T-helper 2 cell treated with Interferon-gamma antibody and Interleukin-4, amounts not matched to agents 5 μg/mL and 100 μg/mL, for 36 hours (primary cell): ENCODE measurements around the gene TXNDC12.
"Not testable (repeated sequence)": the region's sequence is repeated elsewhere in the genome, so short reads cannot be mapped to it uniquely, and the experiment has no call there.

Source experiments
- DNase-seq: peaks from one replicate; pipeline ENCODE4 v3.0.0; 2021; ENCODE audit warnings: low spot score
- H3K27ac Mint-ChIP-seq: one replicate; pipeline ENCODE4 v1.8.0; 2021; ENCODE audit warnings: mild to moderate bottlenecking, mixed read lengths
- H3K27me3 Mint-ChIP-seq: one replicate; pipeline ENCODE4 v1.8.0; 2021; ENCODE audit warnings: low read depth, mixed read lengths
- H3K36me3 Mint-ChIP-seq: one replicate; pipeline ENCODE4 v1.8.0; 2021; ENCODE audit warnings: low read depth, mixed read lengths
- H3K4me1 Mint-ChIP-seq: one replicate; pipeline ENCODE4 v1.8.0; 2021; ENCODE audit warnings: low read depth, mixed read lengths
- H3K4me3 Mint-ChIP-seq: one replicate; pipeline ENCODE4 v1.8.0; 2022; ENCODE audit warnings: mild to moderate bottlenecking, moderate library complexity, mixed read lengths
- H3K9me3 Mint-ChIP-seq: one replicate; pipeline ENCODE4 v1.8.0; 2021; ENCODE audit warnings: mixed read lengths

Gene TXNDC12

GRCh38 chr1:52033190-52034049, 21.6 kb downstream of the TXNDC12 start, which contains the start of gene KTI12:
Gene KTI12 (minus strand): TSS chr1:52033810. CDS start chr1:52033761, 49 bp downstream.
- Mint-ChIP-seq H3K9me3 (no peaks in the 10 kb centered on the region), H3K36me3 (peaks cover 31% of the 10 kb centered on the region), H3K27me3 (no peaks in the 10 kb centered on the region), H3K4me3 (peak within 1 kb of the TSS; percentile 90), H3K4me1 (peaks cover 27% of the 10 kb centered on the region), H3K27ac (peak within 1 kb of the TSS; percentile 92)
- peak; percentile 83 for DNase-seq

GRCh38 chr1:52032785-52033131, 22.2 kb downstream of the TXNDC12 start:
- H3K27ac Mint-ChIP-seq = peak overlapping the region; percentile 92
- no peaks in the 10 kb centered on the region for H3K27me3 Mint-ChIP-seq
- H3K4me3 Mint-ChIP-seq = peak overlapping the region; percentile 90
- DNase-seq = peak; percentile 14
- peaks cover 27% of the 10 kb centered on the region for H3K36me3 Mint-ChIP-seq
- H3K4me1 Mint-ChIP-seq = peaks cover 27% of the 10 kb centered on the region
- no peaks in the 10 kb centered on the region for H3K9me3 Mint-ChIP-seq

- Mint-ChIP-seq H3K27ac (peak overlapping the region; percentile 92), H3K9me3 (no peaks in the 10 kb centered on the region), H3K36me3 (peaks cover 26% of the 10 kb centered on the region), H3K4me1 (peaks cover 27% of the 10 kb centered on the region), H3K27me3 (no peaks in the 10 kb centered on the region), H3K4me3 (peak overlapping the region; percentile 90)
- no peak for DNase-seq
Observed at GRCh38 chr1:52032124-52032784, 22.7 kb downstream of the TXNDC12 start.

GRCh38 chr1:52028839-52029238, 26.2 kb downstream of the TXNDC12 start:
- Mint-ChIP-seq H3K36me3 (peaks cover 30% of the 10 kb centered on the region), H3K4me1 (peaks cover 24% of the 10 kb centered on the region)
- H3K4me3 Mint-ChIP-seq, H3K9me3 Mint-ChIP-seq, DNase-seq, H3K27me3 Mint-ChIP-seq, H3K27ac Mint-ChIP-seq: not testable (repeated sequence)

GRCh38 chr1:52028328-52028727, 26.7 kb downstream of the TXNDC12 start:
- peaks cover 34% of the 10 kb centered on the region for H3K36me3 Mint-ChIP-seq
- no peak overlapping the region for H3K4me3 Mint-ChIP-seq
- no peak overlapping the region for H3K27ac Mint-ChIP-seq
- DNase-seq = no peak
- no peaks in the 10 kb centered on the region for H3K9me3 Mint-ChIP-seq
- no peaks in the 10 kb centered on the region for H3K27me3 Mint-ChIP-seq
- peaks cover 22% of the 10 kb centered on the region for H3K4me1 Mint-ChIP-seq

GRCh38 chr1:52026278-52026677, 28.7 kb downstream of the TXNDC12 start:
- Mint-ChIP-seq H3K36me3 (peaks cover 34% of the 10 kb centered on the region), H3K4me3 (no peak overlapping the region), H3K9me3 (no peaks in the 10 kb centered on the region), H3K27ac (no peak overlapping the region), H3K4me1 (peaks cover 9% of the 10 kb centered on the region), H3K27me3 (no peaks in the 10 kb centered on the region)
- DNase-seq = no peak

- H3K9me3 Mint-ChIP-seq = no peaks in the 10 kb centered on the region
- H3K4me3 Mint-ChIP-seq = no peak overlapping the region
- H3K27ac Mint-ChIP-seq = no peak overlapping the region
- H3K27me3 Mint-ChIP-seq = no peaks in the 10 kb centered on the region
- peaks cover 34% of the 10 kb centered on the region for H3K36me3 Mint-ChIP-seq
- no peak for DNase-seq
- H3K4me1 Mint-ChIP-seq = no peaks in the 10 kb centered on the region
Observed at GRCh38 chr1:52022133-52022532, 32.9 kb downstream of the TXNDC12 start.

GRCh38 chr1:52008071-52008809, 46.8 kb downstream of the TXNDC12 start:
- DNase-seq = no peak
- H3K27me3 Mint-ChIP-seq = peaks cover 25% of the 10 kb centered on the region
- no peak overlapping the region for H3K4me3 Mint-ChIP-seq
- H3K36me3 Mint-ChIP-seq = no peaks in the 10 kb centered on the region
- no peak overlapping the region for H3K27ac Mint-ChIP-seq
- no peaks in the 10 kb centered on the region for H3K4me1 Mint-ChIP-seq
- no peaks in the 10 kb centered on the region for H3K9me3 Mint-ChIP-seq

GRCh38 chr1:52007215-52008002, 47.6 kb downstream of the TXNDC12 start:
- H3K4me3 Mint-ChIP-seq = no peak overlapping the region
- H3K36me3 Mint-ChIP-seq = no peaks in the 10 kb centered on the region
- no peak for DNase-seq
- H3K4me1 Mint-ChIP-seq = no peaks in the 10 kb centered on the region
- peaks cover 25% of the 10 kb centered on the region for H3K27me3 Mint-ChIP-seq
- no peak overlapping the region for H3K27ac Mint-ChIP-seq
- H3K9me3 Mint-ChIP-seq = no peaks in the 10 kb centered on the region

- not testable (repeated sequence) for H3K4me3 Mint-ChIP-seq, H3K27ac Mint-ChIP-seq, H3K9me3 Mint-ChIP-seq, H3K36me3 Mint-ChIP-seq, DNase-seq, H3K4me1 Mint-ChIP-seq
- H3K27me3 Mint-ChIP-seq = peaks cover 25% of the 10 kb centered on the region
Observed at GRCh38 chr1:52006081-52006553, 48.9 kb downstream of the TXNDC12 start.

GRCh38 chr1:52005548-52005947, 49.4 kb downstream of the TXNDC12 start:
- H3K4me3 Mint-ChIP-seq, H3K27ac Mint-ChIP-seq, H3K4me1 Mint-ChIP-seq, DNase-seq, H3K9me3 Mint-ChIP-seq, H3K36me3 Mint-ChIP-seq: not testable (repeated sequence)
- H3K27me3 Mint-ChIP-seq = peaks cover 25% of the 10 kb centered on the region

- peaks cover 25% of the 10 kb centered on the region for H3K27me3 Mint-ChIP-seq
- DNase-seq = no peak
- H3K9me3 Mint-ChIP-seq = no peaks in the 10 kb centered on the region
- H3K27ac Mint-ChIP-seq = no peak overlapping the region
- H3K36me3 Mint-ChIP-seq = no peaks in the 10 kb centered on the region
- no peak overlapping the region for H3K4me3 Mint-ChIP-seq
- no peaks in the 10 kb centered on the region for H3K4me1 Mint-ChIP-seq
Observed at GRCh38 chr1:52003877-52004276, 51.1 kb downstream of the TXNDC12 start.
